Caki2 (cell line): ENCODE data around the gene FCGR3A. TPM values are rescaled to one million over a fixed set of nuclear protein-coding genes. Genes with fewer than 3 reads are reported as not detected.
"Not testable (repeated sequence)": the region's sequence is repeated elsewhere in the genome, so short reads cannot be mapped to it uniquely, and the experiment has no call there.

ENCODE experiments used
- DNase-seq: peaks from one replicate; pipeline ENCODE4 v3.0.0-alpha.2; 2015; ENCODE audit warnings: low read depth
- in situ Hi-C: cut with HindIII; loops from 2 replicates; pipeline ENCODE4 v1.10.0; 2016; ENCODE audit warnings: low sequenced_read_pairs, low pct_unique_long_range_greater_than_20kb, mixed read lengths
- total RNA-seq: library from RNA; depleted of rRNA; stranded (reverse); fragments of >200 nt; shearing (Covaris generic); gene quantifications from 2 replicates; pipeline ENCODE4 v1.2.3, GENCODE V29; 2014; ENCODE audit warnings: low replicate concordance; rRNA removed

FCGR3A gene
- not detected in 2 replicates for total RNA-seq

- no peak for DNase-seq
- in situ Hi-C loops: no loop called here
These were observed at the start of gene FCGR3A for GRCh38 chr1:161549652-161550051. Gene FCGR3A (minus strand): TSS chr1:161549818. CDS start chr1:161549736, 82 bp downstream.

GRCh38 chr1:161597077-161597476 lies 47.5 kb upstream of the FCGR3A start:
- in situ Hi-C loops: not testable (repeated sequence)

GRCh38 chr1:161595583-161595982 lies 46.0 kb upstream of the FCGR3A start:
- DNase-seq, in situ Hi-C loops: not testable (repeated sequence)

More at GRCh38 chr1:161597077-161597476, 47.5 kb upstream of the FCGR3A start:
- DNase-seq: not testable (repeated sequence)

- DNase-seq, in situ Hi-C loops: not testable (repeated sequence)
These were observed 45.6 kb upstream of the FCGR3A start for GRCh38 chr1:161595173-161595572.

- in situ Hi-C loops, DNase-seq: not testable (repeated sequence)
These were observed 44.8 kb upstream of the FCGR3A start for GRCh38 chr1:161594269-161594984.

- DNase-seq, in situ Hi-C loops: not testable (repeated sequence)
These were observed 43.6 kb upstream of the FCGR3A start for GRCh38 chr1:161593092-161593755.

GRCh38 chr1:161592586-161592985 lies 43.0 kb upstream of the FCGR3A start:
- DNase-seq, in situ Hi-C loops: not testable (repeated sequence)

GRCh38 chr1:161589920-161590319 lies 40.3 kb upstream of the FCGR3A start:
- DNase-seq, in situ Hi-C loops: not testable (repeated sequence)

- DNase-seq, in situ Hi-C loops: not testable (repeated sequence)
These were observed 39.7 kb upstream of the FCGR3A start for GRCh38 chr1:161589365-161589764.

- DNase-seq, in situ Hi-C loops: not testable (repeated sequence)
These were observed 39.0 kb upstream of the FCGR3A start for GRCh38 chr1:161588596-161588995.

GRCh38 chr1:161582882-161583281 lies 33.3 kb upstream of the FCGR3A start:
- in situ Hi-C loops, DNase-seq: not testable (repeated sequence)

GRCh38 chr1:161580879-161581537 lies 31.4 kb upstream of the FCGR3A start:
- DNase-seq, in situ Hi-C loops: not testable (repeated sequence)

GRCh38 chr1:161579856-161580507 lies 30.4 kb upstream of the FCGR3A start:
- in situ Hi-C loops, DNase-seq: not testable (repeated sequence)

GRCh38 chr1:161576676-161577075 lies 27.1 kb upstream of the FCGR3A start:
- in situ Hi-C loops, DNase-seq: not testable (repeated sequence)

GRCh38 chr1:161571703-161572102 lies 22.1 kb upstream of the FCGR3A start:
- in situ Hi-C loops, DNase-seq: not testable (repeated sequence)

GRCh38 chr1:161566602-161566960 lies 17.0 kb upstream of the FCGR3A start:
- in situ Hi-C loops, DNase-seq: not testable (repeated sequence)

- in situ Hi-C loops: not testable (repeated sequence)
These were observed 13.9 kb upstream of the FCGR3A start for GRCh38 chr1:161563522-161563921.

GRCh38 chr1:161562441-161562840 lies 12.8 kb upstream of the FCGR3A start:
- in situ Hi-C loops, DNase-seq: not testable (repeated sequence)

More at GRCh38 chr1:161563522-161563921, 13.9 kb upstream of the FCGR3A start:
- not testable (repeated sequence) for DNase-seq
